NK-92 (cell line): ENCODE data around the gene AKIRIN1.
"Not testable (repeated sequence)": the region's sequence is repeated elsewhere in the genome, so short reads cannot be mapped to it uniquely, and the experiment has no call there.

Experiments
- DNase-seq: peaks from one replicate; lab custom pipeline; 2025; ENCODE audit not compliant: unreplicated experiment; lab: John Stamatoyannopoulos, UW

AKIRIN1 gene

GRCh38 chr1:38990738-38991637, at the start of gene AKIRIN1:
TSS of gene AKIRIN1 (plus strand) at chr1:38991276. CDS start at chr1:38991381, 105 bp downstream.
- DNase-seq, result peak; percentile 40

GRCh38 chr1:38941527-38942019, 49.5 kb upstream of the AKIRIN1 start, which contains the start of gene RHBDL2:
TSS of gene RHBDL2 (minus strand) at chr1:38941830. CDS start at chr1:38919212, 22,618 bp downstream.
- DNase-seq, result no peak

GRCh38 chr1:38942664-38943428, 48.2 kb upstream of the AKIRIN1 start:
- DNase-seq, result no peak

- no peak for DNase-seq
Measured at GRCh38 chr1:38944547-38944946, 46.5 kb upstream of the AKIRIN1 start.

GRCh38 chr1:38950553-38950952, 40.5 kb upstream of the AKIRIN1 start:
- DNase-seq, result no peak

GRCh38 chr1:38953433-38953860, 37.6 kb upstream of the AKIRIN1 start:
- no peak for DNase-seq

GRCh38 chr1:38958967-38959366, 32.1 kb upstream of the AKIRIN1 start:
- DNase-seq, result no peak

GRCh38 chr1:38962113-38962512, 29.0 kb upstream of the AKIRIN1 start:
- DNase-seq, result no peak

GRCh38 chr1:38962560-38962959, 28.5 kb upstream of the AKIRIN1 start:
- peak; percentile 3 for DNase-seq

- DNase-seq, result no peak
Measured at GRCh38 chr1:38964140-38964548, 26.9 kb upstream of the AKIRIN1 start.

- DNase-seq, result not testable (repeated sequence)
Measured at GRCh38 chr1:38973145-38973544, 17.9 kb upstream of the AKIRIN1 start.

GRCh38 chr1:38973659-38974437, 17.2 kb upstream of the AKIRIN1 start:
- no peak for DNase-seq

GRCh38 chr1:38977399-38978244, 13.5 kb upstream of the AKIRIN1 start:
- DNase-seq, result not testable (repeated sequence)

- not testable (repeated sequence) for DNase-seq
Measured at GRCh38 chr1:38978245-38978542, 12.9 kb upstream of the AKIRIN1 start.

GRCh38 chr1:38979380-38979779, 11.7 kb upstream of the AKIRIN1 start:
- DNase-seq, result not testable (repeated sequence)

- DNase-seq, result no peak
Measured at GRCh38 chr1:38989979-38990378, 1.1 kb upstream of the AKIRIN1 start.

- no peak for DNase-seq
Measured at GRCh38 chr1:38990386-38990737, 714 bp upstream of the AKIRIN1 start.

- no peak for DNase-seq
Measured at GRCh38 chr1:38991638-38992411, 749 bp downstream of the AKIRIN1 start.

GRCh38 chr1:38992412-38993111, 1.5 kb downstream of the AKIRIN1 start:
- no peak for DNase-seq
